Cerebellar cortex (tissue), 1 donor: ENCODE results near the gene ACBD6.
"Not testable (repeated sequence)": the region's sequence is repeated elsewhere in the genome, so short reads cannot be mapped to it uniquely, and the experiment has no call there.

Experiments
- DNase-seq: peaks from one replicate; pipeline ENCODE4 v3.0.0-alpha.2; 2015; ENCODE audit warnings: low spot score

ACBD6 gene

DNA sequence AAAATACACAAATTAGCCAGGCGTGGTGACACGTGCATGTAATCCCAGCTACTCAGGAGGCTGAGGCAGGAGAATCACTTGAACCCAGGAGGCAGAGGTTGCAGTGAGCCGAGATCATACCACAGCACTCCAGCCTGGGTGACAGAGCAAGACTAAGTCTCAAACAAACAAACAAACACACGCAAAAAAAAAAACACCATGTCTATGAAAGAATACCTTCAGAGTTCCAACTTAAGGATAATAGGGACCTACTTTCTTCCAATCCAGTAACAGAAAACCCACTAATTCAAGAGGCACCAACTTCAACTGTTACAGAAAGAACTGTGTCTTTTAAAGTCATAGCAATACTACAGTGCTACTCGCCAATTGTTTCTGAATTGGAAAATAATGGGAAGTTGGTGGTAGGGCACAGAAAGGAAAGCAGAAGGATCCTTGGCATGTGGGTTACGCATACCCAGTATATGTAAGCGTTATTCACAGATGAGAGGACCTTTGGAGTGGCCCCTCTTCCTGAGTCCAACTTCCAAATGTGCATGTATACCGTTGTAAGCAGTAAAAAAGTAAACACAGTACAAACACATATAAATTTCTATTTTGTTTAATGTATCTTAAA lies 87.0 kb downstream of the ACBD6 start:
- DNase-seq: no peak

DNA sequence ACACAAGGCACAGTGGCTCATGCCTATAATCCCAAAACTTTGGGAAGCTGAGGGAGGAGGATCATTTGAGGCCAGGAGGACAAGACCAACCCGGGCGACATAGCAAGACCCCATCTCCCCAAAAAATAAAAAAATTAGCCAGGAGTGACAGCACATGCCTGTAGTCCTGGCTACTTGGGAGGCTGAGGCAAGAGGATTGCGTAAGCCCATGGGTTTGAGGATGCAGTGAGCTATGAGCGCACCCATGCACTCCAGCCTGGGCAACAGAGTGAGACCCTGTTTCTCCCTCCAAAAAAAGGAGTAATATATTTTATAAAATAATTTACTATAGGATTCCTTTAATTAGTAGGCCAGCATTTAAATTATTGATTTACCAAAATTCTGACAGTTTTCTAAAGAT lies 89.8 kb downstream of the ACBD6 start:
- DNase-seq: no peak

DNA sequence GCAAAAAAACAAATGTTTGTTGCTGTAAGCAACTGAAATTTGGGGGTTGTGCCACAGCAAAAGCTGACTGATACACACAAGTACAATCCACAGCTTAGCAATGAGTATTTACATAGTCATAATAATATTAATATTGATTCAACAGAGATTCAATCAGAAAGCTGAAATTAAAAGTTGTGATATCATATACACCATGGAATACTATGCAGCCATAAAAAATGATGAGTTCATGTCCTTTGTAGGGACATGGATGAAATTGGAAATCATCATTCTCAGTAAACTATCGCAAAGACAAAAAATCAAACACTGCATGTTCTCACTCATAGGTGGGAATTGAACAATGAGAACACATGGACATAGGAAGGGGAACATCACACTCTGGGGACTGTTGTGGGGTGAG lies 94.2 kb downstream of the ACBD6 start:
- DNase-seq: not testable (repeated sequence)

DNA sequence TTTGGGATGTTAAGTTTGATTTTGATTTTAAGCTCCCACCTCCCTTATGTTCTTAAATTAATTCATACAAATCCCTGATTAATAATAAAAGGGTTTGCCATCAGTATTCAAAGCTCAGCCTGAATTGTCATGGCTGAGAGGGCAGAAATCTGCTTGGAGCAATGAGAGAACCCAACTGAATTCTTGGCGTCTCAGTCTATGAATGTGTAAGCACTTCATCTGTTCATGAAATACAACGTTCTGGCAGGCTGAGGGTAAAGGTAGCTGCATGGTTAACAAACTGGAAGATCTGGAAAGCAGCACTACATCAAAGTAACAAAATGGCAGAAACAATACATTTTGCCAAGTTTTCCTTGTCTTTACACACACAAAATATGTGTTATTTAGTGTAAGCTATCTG lies 95.3 kb downstream of the ACBD6 start:
- peak; percentile 14 for DNase-seq

DNA sequence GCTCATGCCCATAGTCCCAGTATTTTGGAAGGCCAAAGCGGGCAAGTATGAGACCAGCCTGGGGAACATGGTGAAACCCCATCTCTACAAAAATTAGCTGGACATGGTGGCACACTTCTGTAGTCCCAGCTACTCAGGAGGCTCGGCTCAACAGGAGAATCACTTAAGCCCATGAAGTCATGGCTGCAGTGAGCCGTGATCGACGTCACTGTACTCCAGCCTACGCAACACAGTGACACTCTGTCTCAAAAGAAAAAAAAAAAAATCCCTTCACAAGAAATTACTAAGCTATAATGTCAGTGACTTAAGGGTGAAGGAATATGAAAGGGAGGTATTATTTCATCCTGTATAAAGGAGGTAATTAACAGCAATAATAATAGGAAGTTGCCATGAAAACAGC lies 99.8 kb downstream of the ACBD6 start:
- DNase-seq: no peak

DNA sequence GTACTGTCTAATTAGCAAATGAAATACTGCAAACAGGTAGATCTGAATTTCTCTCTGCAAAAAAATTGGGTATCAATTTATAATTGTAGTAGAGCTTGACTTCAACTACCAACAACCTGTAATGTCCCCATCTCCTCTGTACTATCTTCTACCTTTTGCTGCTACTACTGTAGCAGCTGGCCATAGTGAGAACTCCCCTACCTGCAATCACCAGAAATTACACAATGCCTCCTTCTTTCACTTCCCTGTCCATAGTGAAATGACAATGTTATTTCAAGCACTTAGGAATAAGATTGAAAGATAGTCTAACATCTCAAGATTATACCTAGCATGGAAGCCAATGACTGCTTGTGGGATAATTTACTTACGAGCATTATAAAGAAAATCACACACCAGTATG lies 100.4 kb downstream of the ACBD6 start:
- DNase-seq: no peak

DNA sequence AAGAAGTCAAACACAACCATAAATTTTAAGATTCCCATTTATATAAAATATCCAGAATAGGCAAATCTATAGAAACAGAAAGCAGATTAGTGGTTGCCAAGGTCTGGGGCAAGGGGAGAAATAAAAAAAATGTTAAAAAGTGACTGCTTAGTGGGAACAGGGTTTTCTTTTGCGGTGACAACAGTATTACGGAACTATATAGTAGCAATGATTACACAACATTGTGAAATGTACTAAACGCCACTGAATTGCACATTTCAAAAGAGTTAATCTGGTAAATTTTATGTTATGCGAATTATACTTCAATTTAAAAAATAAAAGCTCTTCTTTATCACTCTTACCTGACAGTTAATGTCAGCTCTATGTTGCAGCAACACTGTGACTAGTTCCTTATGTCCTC lies 105.2 kb downstream of the ACBD6 start:
- no peak for DNase-seq

DNA sequence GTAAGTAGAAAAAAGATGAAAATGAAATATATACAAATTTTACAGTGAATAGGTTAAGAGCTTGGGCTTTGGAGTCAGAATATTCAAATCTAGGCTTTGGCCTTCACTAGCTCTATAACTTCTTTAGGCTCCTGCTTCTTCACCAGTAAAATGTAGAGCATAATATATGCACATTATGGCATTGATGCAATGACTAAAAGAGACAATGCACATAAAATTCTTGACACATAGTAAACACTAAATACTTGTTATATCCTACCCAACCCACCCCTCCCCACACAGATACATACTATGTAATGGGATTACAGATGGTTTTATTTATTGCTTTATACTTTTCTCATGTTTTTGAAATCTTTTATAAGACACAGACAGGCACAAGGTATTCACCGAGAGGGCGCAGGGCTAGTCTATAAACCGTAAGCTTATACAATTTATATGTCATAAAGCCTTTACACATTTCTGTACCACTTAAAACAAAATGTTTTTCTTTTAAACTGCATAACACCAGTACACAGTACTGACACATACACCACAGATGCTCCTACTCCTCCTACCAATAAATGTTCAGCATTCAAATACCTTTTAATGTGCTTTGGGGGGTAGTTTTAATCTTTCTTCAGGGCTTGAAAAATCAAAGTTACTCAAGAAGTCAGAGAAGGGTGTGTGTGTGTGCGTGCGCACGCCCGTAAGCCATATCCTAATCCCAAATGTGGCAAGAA lies 109.8 kb downstream of the ACBD6 start:
- no peak for DNase-seq

DNA sequence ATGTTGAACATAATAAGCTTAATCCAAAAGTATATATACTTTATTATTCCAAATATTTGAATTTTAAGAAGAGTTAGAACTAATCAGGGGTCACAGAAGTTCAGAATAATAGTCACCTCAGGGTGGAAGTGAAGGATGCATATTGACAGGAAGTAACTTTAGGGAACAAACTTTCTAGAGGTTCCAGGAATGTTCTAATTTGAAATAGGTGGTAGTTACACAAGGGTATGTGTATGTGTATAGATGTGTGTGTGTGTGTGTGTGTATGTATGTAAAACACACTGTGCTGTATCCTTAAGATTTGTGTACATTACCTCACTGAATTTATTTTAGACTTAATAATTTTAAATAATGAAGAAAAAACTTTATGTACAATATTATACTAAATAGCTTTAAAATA lies 110.4 kb downstream of the ACBD6 start:
- DNase-seq: no peak

DNA sequence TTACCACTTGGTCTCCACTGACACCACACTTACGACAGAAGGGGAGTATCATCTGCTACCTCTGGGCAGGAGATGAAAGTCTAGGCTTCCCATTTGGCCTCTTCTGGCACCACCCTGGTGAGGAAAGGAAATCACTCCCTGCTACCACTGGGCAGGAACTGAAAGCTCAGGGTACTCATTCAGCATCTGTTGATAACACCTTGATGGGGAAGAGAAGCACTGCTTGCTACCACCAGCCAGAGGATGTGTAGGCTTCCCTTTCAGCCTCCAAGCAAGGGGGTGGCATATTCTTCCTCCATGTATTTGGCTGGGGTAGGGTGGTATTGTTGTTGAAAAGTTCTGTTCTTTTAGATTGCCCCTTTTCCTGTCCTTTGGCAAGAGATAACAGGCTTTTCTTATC lies 115.0 kb downstream of the ACBD6 start:
- no peak for DNase-seq

DNA sequence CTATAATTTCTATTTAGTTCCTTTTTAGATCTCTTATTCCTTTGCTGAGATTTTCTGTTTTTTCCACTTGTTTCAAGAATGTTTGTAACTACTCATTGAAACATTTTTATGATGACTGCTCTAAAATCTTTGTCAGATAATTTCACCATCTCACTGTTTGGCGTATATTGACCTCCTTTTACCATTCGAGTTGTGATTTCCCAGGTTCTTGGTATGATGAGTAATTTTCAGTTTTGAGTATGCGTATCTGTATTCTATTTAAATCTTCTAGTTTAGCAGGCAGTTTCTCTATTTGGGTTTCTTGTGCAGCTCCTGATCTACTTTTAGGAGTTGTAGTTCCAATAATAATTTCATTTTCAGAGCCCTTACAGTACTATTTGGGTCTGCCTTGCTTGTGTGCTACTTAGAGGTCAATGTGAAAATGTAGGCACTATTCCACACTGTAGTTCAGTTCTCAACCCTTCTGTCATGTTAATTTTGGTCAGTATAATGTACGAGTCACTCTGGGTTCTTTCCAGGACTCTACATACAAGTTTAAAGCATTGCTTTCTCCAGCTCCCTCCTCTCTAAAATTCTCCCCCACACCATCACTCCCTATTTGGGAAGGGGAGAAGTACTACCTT lies 115.5 kb downstream of the ACBD6 start:
- DNase-seq: no peak

DNA sequence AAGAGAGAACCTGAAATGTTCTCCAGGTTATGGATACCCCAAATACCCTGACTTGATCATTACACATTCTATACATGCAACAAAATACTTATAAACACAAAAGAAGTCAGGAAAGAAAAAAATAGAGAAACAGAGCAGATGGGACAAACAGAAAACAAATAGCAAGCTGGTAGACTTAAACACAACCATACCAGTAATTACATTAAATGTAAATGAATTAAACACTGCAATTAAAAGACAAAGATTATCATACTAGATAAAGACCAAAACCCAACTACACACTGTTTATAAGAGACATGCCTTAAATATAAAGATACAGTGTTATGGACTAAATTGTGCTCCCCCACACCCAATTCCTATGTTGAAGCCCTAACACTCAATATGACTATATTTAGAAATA lies 117.2 kb downstream of the ACBD6 start:
- no peak for DNase-seq

DNA sequence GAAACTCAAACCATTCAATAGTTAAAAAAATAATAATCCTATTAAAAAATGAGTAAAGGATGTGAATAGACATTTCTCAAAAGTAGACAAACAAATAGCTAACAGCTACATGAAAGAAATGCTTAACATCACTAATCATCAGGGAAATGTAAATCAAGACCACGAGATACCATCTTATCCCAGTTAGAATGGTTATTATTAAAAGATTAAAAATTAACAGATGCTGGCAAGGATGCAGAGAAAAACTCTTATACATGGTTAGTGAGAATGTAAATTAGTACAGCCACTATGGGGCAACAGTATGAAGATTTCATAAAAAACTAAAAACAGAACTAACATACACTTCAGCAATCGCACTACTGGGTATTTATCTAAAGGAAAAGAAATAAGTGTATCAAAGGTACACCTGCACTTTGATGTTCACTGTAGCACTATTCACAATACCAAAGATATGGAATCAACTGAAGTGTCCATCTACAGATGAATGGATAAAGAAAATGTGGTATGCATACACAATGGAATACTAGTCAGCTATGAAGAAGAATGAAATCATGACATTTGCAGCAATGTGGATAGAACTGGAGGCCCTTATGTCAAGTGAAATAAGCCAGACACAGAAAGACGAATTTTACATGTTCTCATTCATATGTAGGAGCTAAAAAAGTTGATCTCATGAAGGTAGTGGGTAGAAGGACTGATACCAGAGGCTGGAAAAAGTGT lies 117.9 kb downstream of the ACBD6 start:
- no peak for DNase-seq

DNA sequence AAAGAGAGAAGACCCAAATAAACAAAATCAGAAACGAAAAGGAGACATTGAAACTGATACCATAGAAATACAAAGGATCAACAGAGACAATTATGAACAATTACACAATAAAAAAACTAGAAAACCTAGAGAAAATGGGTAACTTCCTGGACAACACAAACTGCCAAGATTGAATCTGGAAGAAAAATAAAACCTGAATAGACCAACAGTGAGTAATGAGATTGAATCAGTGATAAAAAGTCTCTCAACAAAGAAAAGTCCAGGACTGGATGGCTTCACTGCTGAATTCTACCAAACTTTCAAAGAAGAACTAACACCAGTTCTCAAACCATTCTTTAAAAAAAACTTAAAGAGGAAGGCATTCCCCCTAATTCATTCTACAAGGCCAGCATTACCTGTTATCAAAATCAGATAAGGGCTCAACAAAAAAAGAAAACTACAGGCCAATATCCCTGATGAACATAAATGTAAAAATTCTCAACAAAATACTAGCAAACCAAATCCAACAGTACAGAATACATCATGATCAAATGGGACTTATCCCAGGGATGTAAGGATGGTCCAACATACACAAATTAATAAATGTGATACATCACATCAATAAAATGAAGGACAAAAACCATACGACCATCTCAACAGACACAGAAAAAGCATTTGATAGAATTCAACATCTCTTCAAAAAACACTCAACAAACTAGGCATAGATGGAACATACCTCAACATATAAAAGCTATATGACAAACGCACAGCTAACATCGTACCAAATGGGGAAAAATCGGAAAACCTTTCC lies 119.9 kb downstream of the ACBD6 start:
- no peak for DNase-seq

DNA sequence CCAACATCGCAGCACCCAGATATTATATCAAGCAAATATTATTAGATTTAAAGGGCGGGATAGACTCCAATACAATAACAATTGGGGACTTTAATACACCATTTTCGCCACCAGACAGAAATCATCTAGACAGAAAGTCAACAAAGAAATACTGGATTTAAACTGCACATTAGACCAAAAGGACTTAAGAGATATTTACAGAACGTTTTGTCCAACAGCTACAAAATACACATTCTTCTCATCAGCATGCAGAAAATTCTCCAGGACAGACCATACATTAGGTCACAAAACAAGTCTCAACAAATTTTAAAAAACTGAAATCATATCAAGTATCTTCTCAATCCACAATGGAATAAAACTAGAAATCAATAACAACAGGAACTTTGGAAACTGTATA lies 121.2 kb downstream of the ACBD6 start:
- no peak for DNase-seq

DNA sequence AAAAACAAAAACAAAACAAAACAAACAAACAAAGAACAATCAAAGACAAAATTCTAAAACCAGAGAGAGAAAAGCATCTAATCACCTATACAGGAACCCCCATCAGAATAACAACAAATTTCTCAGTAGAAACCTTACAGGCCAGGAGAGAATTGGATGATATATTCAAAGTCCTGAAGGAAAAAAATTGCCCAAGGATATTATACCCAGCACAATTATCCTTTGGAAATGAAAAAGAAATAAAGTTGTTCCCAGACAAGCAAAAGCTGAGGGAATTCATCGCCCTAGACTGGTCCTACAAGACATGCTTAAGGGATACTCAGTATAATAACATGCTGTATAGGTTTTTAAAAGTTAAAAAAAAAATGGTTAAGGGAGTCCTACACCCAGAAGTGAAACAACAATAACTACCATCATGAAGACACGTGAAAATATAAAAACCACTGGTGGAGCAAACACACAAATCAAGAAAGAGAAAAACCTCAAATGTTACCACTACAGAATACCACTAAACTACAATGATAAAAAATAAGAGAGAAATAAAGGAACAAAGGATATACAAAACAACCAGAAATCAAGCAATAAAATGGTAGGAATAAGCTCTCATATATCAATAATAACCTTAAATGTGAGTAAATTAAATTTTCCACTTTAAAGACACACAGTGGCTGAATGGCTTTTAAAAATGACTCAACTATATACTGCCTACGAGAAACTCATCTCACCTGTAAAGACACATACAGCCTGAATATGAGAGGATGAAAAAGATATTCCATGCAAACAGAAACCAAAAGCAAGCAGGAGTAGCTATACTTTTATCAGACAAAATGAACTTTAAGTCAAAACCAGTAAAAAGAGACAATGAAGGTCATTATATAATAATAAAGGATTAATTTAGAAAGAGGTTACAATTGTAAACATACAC lies 121.9 kb downstream of the ACBD6 start:
- no peak for DNase-seq

DNA sequence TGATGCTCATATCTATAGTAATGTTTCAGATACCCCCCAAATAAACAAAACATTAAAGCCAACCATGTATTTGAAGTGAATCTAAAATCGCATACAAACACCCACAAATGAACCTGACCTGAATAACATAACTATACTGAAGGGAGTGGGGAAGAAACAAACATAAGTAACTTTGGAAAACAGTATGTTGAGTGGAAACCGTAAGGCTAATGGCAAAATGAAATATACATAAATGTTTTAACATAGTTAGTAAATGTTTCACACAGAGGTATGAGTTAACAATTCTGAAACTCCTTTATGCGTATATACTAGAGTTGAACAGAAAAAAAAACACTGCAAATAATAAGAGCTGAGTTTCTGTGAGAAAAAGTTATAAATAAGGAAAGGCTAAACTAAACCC lies 125.6 kb downstream of the ACBD6 start:
- no peak for DNase-seq

DNA sequence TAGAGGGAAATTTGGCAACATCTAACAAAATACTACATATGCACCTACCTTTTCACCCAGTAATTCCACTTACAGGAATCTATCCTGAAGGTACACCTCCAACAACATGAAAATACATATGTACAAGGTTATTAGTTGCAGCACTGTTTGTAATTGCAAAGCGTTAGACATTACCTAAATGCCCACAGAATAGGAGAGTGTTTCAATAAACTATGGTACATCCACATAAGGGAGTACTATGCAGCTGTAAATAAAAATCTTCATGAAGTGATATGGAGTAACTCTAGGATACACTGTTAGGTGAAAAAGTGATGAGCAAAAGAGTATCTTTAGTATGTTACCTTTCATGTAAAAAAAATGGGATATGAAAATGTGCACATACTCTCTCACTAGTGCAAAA lies 126.1 kb downstream of the ACBD6 start:
- DNase-seq: no peak

DNA sequence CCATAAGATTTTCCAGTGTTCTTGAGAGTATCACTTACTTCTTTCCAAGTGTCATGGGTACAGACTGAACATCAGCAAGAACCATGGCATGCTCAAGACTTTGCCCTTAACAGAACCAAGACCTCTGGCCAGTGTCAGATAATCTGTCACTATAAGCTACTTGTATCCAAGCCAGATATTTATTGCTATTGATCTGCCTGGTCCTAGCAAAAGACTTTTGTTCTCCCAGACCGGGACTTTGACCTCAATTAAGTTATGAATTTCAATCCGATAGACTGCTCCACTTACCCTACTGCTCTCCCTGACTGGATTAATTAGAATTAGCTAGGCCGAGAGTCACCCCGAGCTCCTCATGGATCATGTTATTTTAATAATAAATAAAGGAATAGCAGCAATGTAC lies 129.6 kb downstream of the ACBD6 start:
- no peak for DNase-seq

DNA sequence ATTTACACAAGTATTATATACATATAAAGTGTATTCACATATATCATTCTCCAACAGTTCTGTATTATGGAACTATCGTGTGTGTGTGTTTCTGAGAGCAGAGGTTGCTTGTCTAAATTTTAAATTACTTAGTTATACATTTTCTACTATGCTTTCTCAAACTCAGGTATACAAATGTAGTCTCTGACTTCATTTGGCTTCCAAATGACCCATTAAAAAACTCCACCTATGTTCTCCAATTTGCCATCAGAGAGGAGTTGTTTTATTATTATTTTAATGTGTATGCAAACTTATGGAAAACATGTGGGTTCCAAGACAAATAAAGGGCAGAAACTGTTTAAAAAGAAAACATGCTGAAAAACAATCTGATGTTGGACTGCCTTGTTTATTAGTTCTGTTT lies 131.8 kb downstream of the ACBD6 start:
- DNase-seq: no peak

DNA sequence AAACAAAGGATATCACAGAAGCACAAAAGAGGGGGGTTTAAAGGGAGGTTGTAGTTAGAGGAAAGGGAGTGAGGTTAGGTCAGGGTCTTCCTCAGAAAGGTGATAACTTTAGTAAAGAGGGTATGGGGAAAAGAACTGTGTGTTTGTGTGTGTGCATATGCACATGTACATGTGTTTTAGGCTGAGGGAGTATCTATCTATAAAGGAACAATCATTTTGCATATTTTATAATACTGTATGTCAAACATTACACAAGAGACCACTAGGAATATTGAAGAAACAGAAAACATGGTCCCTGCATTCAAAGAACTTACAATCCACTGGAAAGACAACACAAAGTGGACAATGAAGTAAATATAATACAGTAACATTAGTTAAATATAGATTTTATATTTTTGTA lies 132.2 kb downstream of the ACBD6 start:
- no peak for DNase-seq
